ENCODE data around the gene COMMD1.
A peak's percentile ranks its signal among the peaks of the same experiment; 100 is the strongest.
"Not testable (repeated sequence)": the region's sequence is repeated elsewhere in the genome, so short reads cannot be mapped to it uniquely, and the experiment has no call there.

Gene COMMD1

GRCh38 chr2:61878761-61879160 lies 26.7 kb upstream of the COMMD1 start:
- Histone ChIP-seq H3K36me3 (peaks cover 43% of the 10 kb centered on the region), H3K9me3 (no peaks in the 10 kb centered on the region), H3K4me1 (no peaks in the 10 kb centered on the region), H3K27me3 (no peaks in the 10 kb centered on the region), H3K4me3 (ENCODE audit: low read depth, low read length) (no peak overlapping the region)
- DNase-seq: no peak
- no peak for TF ChIP-seq CTCF (IDR thresholded peaks at IDR 0.05; ENCODE audit: low read depth, low read length)

GRCh38 chr2:61879351-61879750 lies 26.1 kb upstream of the COMMD1 start:
- DNase-seq; H3K4me1 ChIP-seq; H3K9me3 ChIP-seq; H3K4me3 ChIP-seq (ENCODE audit: low read depth, low read length); H3K27me3 ChIP-seq: not testable (repeated sequence)
- peaks cover 43% of the 10 kb centered on the region for H3K36me3 ChIP-seq

GRCh38 chr2:61882850-61883249 lies 22.6 kb upstream of the COMMD1 start:
- peaks cover 35% of the 10 kb centered on the region for H3K36me3 ChIP-seq
- no peak for DNase-seq
- no peak overlapping the region for H3K4me3 ChIP-seq (ENCODE audit: low read depth, low read length)
- no peak for TF ChIP-seq CTCF (IDR thresholded peaks at IDR 0.05; ENCODE audit: low read depth, low read length)
- no peaks in the 10 kb centered on the region for H3K9me3 ChIP-seq
- H3K4me1 ChIP-seq: no peaks in the 10 kb centered on the region
- H3K27me3 ChIP-seq: no peaks in the 10 kb centered on the region

- Histone ChIP-seq H3K4me3 (ENCODE audit: low read depth, low read length) (peak overlapping the region; percentile 97), H3K27me3 (no peaks in the 10 kb centered on the region), H3K36me3 (peaks cover 17% of the 10 kb centered on the region), H3K9me3 (no peaks in the 10 kb centered on the region), H3K4me1 (no peaks in the 10 kb centered on the region)
- no peak for DNase-seq
- no peak for TF ChIP-seq CTCF (IDR thresholded peaks at IDR 0.05; ENCODE audit: low read depth, low read length)
Observed at GRCh38 chr2:61885896-61886603, 19.4 kb upstream of the COMMD1 start.

GRCh38 chr2:61887717-61888266 lies 17.7 kb upstream of the COMMD1 start:
- Histone ChIP-seq H3K27me3 (no peaks in the 10 kb centered on the region), H3K9me3 (no peaks in the 10 kb centered on the region), H3K4me3 (ENCODE audit: low read depth, low read length) (peak overlapping the region; percentile 97), H3K4me1 (no peaks in the 10 kb centered on the region), H3K36me3 (peaks cover 14% of the 10 kb centered on the region)
- TF ChIP-seq CTCF (IDR thresholded peaks at IDR 0.05; ENCODE audit: low read depth, low read length): no peak
- DNase-seq: no peak

GRCh38 chr2:61888267-61889055 lies 17.0 kb upstream of the COMMD1 start, which contains the start of gene CCT4:
TSS of gene CCT4 (minus strand) at chr2:61888656. CDS start at chr2:61888507, 149 bp downstream.
- no peak for TF ChIP-seq CTCF (IDR thresholded peaks at IDR 0.05; ENCODE audit: low read depth, low read length)
- Histone ChIP-seq H3K4me3 (ENCODE audit: low read depth, low read length) (peak within 1 kb of the TSS; percentile 97), H3K36me3 (peaks cover 10% of the 10 kb centered on the region), H3K4me1 (no peaks in the 10 kb centered on the region), H3K9me3 (no peaks in the 10 kb centered on the region), H3K27me3 (no peaks in the 10 kb centered on the region)
- peak; percentile 79 for DNase-seq
